NCI-H82 treated with DMSO at 0.1 percent for 48 hours (cell line): ENCODE measurements around the gene HOXD13.

Experiments
- DNase-seq: peaks from one replicate; lab custom pipeline; 2025; ENCODE audit not compliant: unreplicated experiment; lab: John Stamatoyannopoulos, UW

The HOXD13 gene

GRCh38 chr2:176092270-176093144, at the start of gene HOXD13:
TSS of gene HOXD13 (plus strand) at chr2:176092721. CDS start at chr2:176092891, 170 bp downstream.
- no peak for DNase-seq

- DNase-seq, result peak; percentile 19
Measured at GRCh38 chr2:176056406-176056805, 36.1 kb upstream of the HOXD13 start.

GRCh38 chr2:176063958-176064357, 28.6 kb upstream of the HOXD13 start:
- DNase-seq, result peak; percentile 99

- DNase-seq, result no peak
Measured at GRCh38 chr2:176066645-176067588, 25.6 kb upstream of the HOXD13 start.

GRCh38 chr2:176067589-176068418, 24.7 kb upstream of the HOXD13 start:
- DNase-seq, result no peak

- DNase-seq, result no peak
Measured at GRCh38 chr2:176068419-176068832, 24.1 kb upstream of the HOXD13 start.

- no peak for DNase-seq
Measured at GRCh38 chr2:176071330-176072291, 20.9 kb upstream of the HOXD13 start.

- no peak for DNase-seq
Measured at GRCh38 chr2:176072292-176072669, 20.2 kb upstream of the HOXD13 start.

GRCh38 chr2:176072951-176073904, 19.3 kb upstream of the HOXD13 start:
- DNase-seq, result peak; percentile 71

- DNase-seq, result no peak
Measured at GRCh38 chr2:176074919-176075425, 17.5 kb upstream of the HOXD13 start.

GRCh38 chr2:176075481-176075880, 17.0 kb upstream of the HOXD13 start:
- DNase-seq, result peak; percentile 68

GRCh38 chr2:176076063-176076462, 16.5 kb upstream of the HOXD13 start:
- no peak for DNase-seq

GRCh38 chr2:176076796-176077195, 15.7 kb upstream of the HOXD13 start:
- peak; percentile 44 for DNase-seq

GRCh38 chr2:176078541-176079284, 13.8 kb upstream of the HOXD13 start:
- peak; percentile 84 for DNase-seq

GRCh38 chr2:176079285-176079830, 13.2 kb upstream of the HOXD13 start:
- peak; percentile 80 for DNase-seq

- DNase-seq, result peak; percentile 83
Measured at GRCh38 chr2:176079831-176080539, 12.5 kb upstream of the HOXD13 start.
